ENCODE measurements around the gene ADCY1. TPM values are rescaled to one million over a fixed set of nuclear protein-coding genes. Genes with fewer than 3 reads are reported as not detected.

Gene ADCY1
- polyA plus RNA-seq, 1 donor (not counting 4 experiments of a cell fraction or from before 2014, with no cell fraction given): 0.54 TPM

DNA sequence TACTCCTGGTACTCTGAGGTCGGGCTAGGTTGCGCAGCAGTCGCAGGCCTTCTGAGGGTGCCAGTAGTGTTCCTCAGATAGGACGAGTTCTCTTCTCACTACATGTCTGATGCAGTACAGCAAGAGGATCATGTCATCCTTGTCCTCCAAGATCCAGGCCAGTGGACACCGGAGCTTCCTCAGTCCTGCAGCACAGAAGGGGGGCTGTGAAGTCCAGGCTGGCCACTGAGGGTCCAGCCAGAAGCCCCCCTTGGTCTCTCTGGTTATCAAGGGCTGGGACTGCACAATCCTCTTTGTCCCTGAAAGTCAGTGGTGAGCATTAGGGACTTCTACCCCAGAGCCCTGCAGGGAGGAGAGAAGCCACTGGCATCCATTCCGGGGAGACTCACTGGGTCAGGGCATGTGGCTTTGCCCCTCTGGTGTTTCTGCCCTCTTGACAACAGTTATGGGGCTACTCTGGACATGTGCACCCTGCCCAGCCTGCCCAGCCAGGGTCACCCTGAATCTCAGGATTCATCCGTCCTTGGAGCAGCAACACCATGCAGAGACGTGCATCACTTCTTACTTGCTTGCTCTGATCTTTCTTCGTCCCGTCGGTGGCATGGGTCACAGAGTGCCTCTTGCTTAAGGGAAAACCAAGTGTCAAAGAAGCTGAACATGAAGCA, 125.7 kb downstream of the ADCY1 start:
- Histone ChIP-seq H3K4me2 (ENCODE audit: control insufficient read depth, extremely low read depth, insufficient read depth, low read depth, low read length) (no peak overlapping the region), H3K9ac (ENCODE audit: control insufficient read depth, extremely low read depth, insufficient read depth, low read length) (no peak overlapping the region), H2AFZ (ENCODE audit: control insufficient read depth, low read length) (no peak overlapping the region), H3K79me2 (ENCODE audit: control insufficient read depth, insufficient read depth, low read length) (no peaks in the 10 kb centered on the region), H4K20me1 (ENCODE audit: control insufficient read depth, extremely low read depth, insufficient read depth, low read length) (no peaks in the 10 kb centered on the region), H3K27ac (ENCODE audit: control insufficient read depth, insufficient read depth, low read length) (no peak overlapping the region), H3K9me3 (ENCODE audit: control insufficient read depth, low read depth, low read length) (no peaks in the 10 kb centered on the region), H3K4me1 (ENCODE audit: control insufficient read depth, extremely low read depth, insufficient read depth, low read length) (no peaks in the 10 kb centered on the region), H3K36me3 (ENCODE audit: control insufficient read depth in 2 of 2, extremely low read depth in 1 of 2, insufficient read depth in 2 of 2, low read length in 2 of 2) (no peaks in the 10 kb centered on the region), H3K27me3 (ENCODE audit: control insufficient read depth, extremely low read depth, insufficient read depth, low read length) (peaks cover 11% of the 10 kb centered on the region), H3K4me3 (ENCODE audit: control insufficient read depth in 2 of 3, extremely low read depth in 1 of 3, insufficient read depth in 2 of 3, low read depth in 1 of 3, low read length in 3 of 3) (no peak overlapping the region), H3K9me1 (ENCODE audit: control insufficient read depth, extremely low read depth, insufficient read depth, low read length) (no peaks in the 10 kb centered on the region)
- no peak for DNase-seq (ENCODE audit: low read depth, low spot score)
- no peak for FAIRE-seq
- TF ChIP-seq, protein P1, sequence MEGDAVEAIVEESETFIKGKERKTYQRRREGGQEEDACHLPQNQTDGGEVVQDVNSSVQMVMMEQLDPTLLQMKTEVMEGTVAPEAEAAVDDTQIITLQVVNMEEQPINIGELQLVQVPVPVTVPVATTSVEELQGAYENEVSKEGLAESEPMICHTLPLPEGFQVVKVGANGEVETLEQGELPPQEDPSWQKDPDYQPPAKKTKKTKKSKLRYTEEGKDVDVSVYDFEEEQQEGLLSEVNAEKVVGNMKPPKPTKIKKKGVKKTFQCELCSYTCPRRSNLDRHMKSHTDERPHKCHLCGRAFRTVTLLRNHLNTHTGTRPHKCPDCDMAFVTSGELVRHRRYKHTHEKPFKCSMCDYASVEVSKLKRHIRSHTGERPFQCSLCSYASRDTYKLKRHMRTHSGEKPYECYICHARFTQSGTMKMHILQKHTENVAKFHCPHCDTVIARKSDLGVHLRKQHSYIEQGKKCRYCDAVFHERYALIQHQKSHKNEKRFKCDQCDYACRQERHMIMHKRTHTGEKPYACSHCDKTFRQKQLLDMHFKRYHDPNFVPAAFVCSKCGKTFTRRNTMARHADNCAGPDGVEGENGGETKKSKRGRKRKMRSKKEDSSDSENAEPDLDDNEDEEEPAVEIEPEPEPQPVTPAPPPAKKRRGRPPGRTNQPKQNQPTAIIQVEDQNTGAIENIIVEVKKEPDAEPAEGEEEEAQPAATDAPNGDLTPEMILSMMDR (optimal IDR thresholded peaks at IDR 0.05 in 1 of 3, IDR thresholded peaks at IDR 0.05 in 1 of 3, conservative IDR thresholded peaks at IDR 0.05 in 1 of 3; ENCODE audit: extremely low read depth in 1 of 3, insufficient read depth in 2 of 3, low read length in 3 of 3): no peak
- no peak for TF ChIP-seq EZH2 (IDR thresholded peaks at IDR 0.05; ENCODE audit: low read length)
- dilution Hi-C loops (cut with MboI; ENCODE audit: extremely low pct_ligation_motif_present, low sequenced_read_pairs): no loop called here

GRCh38 chr7:45700556-45700955, 126.4 kb downstream of the ADCY1 start:
- Histone ChIP-seq H3K4me1 (ENCODE audit: control insufficient read depth, extremely low read depth, insufficient read depth, low read length) (no peaks in the 10 kb centered on the region), H3K27ac (ENCODE audit: control insufficient read depth, insufficient read depth, low read length) (no peak overlapping the region), H3K4me3 (ENCODE audit: control insufficient read depth in 2 of 3, extremely low read depth in 1 of 3, insufficient read depth in 2 of 3, low read depth in 1 of 3, low read length in 3 of 3) (no peak overlapping the region), H3K36me3 (ENCODE audit: control insufficient read depth in 2 of 2, extremely low read depth in 1 of 2, insufficient read depth in 2 of 2, low read length in 2 of 2) (no peaks in the 10 kb centered on the region), H3K9me1 (ENCODE audit: control insufficient read depth, extremely low read depth, insufficient read depth, low read length) (no peaks in the 10 kb centered on the region), H3K79me2 (ENCODE audit: control insufficient read depth, insufficient read depth, low read length) (no peaks in the 10 kb centered on the region), H2AFZ (ENCODE audit: control insufficient read depth, low read length) (no peak overlapping the region), H3K27me3 (ENCODE audit: control insufficient read depth, extremely low read depth, insufficient read depth, low read length) (peaks cover 11% of the 10 kb centered on the region), H3K9ac (ENCODE audit: control insufficient read depth, extremely low read depth, insufficient read depth, low read length) (no peak overlapping the region), H3K9me3 (ENCODE audit: control insufficient read depth, low read depth, low read length) (no peaks in the 10 kb centered on the region), H3K4me2 (ENCODE audit: control insufficient read depth, extremely low read depth, insufficient read depth, low read depth, low read length) (no peak overlapping the region), H4K20me1 (ENCODE audit: control insufficient read depth, extremely low read depth, insufficient read depth, low read length) (no peaks in the 10 kb centered on the region)
- DNase-seq (ENCODE audit: low read depth, low spot score): no peak
- no peak for TF ChIP-seq EZH2 (IDR thresholded peaks at IDR 0.05; ENCODE audit: low read length)
- dilution Hi-C loops (cut with MboI; ENCODE audit: extremely low pct_ligation_motif_present, low sequenced_read_pairs): no loop called here
- no peak for FAIRE-seq
